HG02938 (cell line): ENCODE data around the gene TYW5.

ENCODE experiments used
- ATAC-seq: cut with Tn5 transposase; IDR thresholded peaks from one replicate; pipeline ENCODE4 v1.9.1; 2021; ENCODE audit warnings: mild to moderate bottlenecking, moderate library complexity; ENCODE audit not compliant: unreplicated experiment

The TYW5 gene, protein sequence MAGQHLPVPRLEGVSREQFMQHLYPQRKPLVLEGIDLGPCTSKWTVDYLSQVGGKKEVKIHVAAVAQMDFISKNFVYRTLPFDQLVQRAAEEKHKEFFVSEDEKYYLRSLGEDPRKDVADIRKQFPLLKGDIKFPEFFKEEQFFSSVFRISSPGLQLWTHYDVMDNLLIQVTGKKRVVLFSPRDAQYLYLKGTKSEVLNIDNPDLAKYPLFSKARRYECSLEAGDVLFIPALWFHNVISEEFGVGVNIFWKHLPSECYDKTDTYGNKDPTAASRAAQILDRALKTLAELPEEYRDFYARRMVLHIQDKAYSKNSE

DNA sequence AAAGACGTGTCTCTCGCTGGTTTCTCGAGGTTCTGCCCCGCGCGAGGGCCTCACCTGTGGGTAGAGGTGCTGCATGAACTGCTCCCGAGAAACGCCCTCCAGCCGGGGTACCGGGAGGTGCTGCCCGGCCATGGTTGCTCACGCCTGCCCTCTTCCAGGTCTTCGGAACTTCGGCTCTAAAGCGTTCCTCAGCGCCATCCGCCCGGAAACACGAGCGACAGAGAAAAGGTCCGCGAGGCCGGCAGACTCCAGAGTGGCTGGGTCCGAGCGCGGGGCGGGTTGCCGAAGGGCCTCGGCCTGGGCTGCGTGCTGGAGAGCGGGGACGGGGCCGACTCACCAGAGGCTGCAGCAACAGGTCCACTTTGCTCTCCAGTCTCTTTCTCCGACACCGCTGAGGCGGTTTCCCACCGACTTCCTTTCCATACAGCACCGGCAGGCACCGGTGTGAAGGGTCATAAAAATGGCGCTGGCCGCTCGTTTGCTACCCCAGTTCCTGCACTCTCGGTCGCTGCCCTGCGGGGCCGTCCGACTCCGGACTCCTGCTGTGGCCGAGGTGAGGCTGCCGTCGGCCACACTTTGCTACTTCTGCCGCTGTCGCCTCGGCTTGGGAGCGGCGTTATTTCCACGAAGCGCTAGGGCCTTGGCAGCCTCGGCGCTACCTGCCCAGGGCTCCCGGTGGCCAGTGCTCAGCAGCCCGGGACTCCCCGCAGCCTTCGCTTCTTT lies at the start of gene TYW5, which contains the start of gene MAIP1:
TYW5 (minus strand) TSS at position 153 of the 723 bp plus-strand sequence; CDS start at position 132, 21 bp downstream.
MAIP1 (plus strand) TSS at position 244 of the 723 bp plus-strand sequence; CDS start at position 461, 217 bp downstream.
- ATAC-seq: peak; percentile 78

- no peak for ATAC-seq
These were observed 48.2 kb upstream of the TYW5 start for GRCh38 chr2:200003444-200003843.

DNA sequence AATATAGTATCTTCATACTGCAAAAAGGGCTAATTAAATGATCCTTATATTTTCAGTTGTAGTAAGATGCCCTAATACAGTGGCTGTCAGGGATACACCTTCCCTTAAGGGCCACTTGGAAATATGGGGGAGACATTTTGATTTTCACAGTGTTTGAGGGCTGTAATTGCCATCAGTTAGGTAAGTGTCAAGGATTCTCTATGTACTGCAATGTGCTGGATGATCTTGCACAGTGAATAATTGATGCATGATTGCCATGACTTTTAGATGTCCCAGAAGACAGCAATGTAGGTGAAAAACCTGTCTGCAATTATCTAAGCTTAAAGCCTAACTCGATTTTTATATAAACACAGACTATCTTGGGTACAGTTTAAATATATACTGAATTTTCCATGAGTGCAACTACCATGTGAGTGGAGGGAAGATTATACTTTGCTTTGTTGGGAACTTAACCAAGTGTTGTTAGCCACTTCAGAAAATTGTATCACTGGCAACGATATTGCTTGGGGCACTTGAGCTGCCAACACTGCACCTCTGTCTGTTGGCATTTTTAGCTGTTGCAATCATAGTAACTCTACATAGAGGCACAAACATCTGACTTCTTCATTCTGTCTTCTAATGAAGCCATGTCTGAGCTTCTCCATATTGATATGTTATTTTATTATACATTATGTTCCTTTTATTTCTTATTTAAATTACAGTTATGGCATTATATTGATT lies 45.3 kb upstream of the TYW5 start:
- ATAC-seq: no peak

DNA sequence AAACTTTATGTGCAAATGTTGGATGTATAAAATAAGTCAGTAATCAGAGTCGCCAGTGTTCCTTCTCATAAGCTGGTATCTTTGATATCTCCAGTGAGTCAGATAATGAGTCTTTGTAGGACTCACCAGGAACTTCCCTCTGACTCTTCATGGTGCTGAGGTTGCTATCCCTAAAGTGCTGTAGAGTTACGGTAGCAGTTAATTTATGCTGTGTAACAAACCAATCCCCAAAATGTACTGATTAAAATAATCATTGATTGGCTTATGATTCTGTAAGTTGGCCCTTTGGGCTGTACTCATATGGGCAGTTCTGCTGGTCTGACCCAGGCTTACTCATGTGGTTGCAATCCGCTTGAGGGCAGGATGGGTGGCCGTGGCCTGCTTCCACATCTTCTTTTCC lies 43.9 kb upstream of the TYW5 start:
- ATAC-seq: no peak

DNA sequence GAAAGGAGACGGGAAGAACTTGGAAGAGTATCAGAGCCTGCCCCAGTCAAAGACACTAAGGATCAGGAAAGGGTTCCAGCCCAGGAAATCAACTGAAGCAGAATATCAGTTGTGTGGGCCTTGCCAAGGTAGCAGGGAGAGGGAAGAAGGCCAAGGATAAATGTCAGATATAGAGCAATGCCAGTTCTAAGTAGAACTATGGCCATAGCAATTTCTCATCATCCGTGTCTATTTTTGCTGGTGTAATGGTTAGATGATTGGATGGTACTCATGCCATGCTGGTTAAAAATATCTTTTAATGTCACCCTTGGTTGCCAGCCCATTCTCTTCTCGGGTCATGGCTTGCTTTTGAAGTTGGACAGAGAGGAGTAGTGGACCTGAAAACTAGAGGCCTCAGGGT lies 42.0 kb upstream of the TYW5 start:
- no peak for ATAC-seq

- no peak for ATAC-seq
These were observed 39.6 kb upstream of the TYW5 start for GRCh38 chr2:199994896-199995295.

DNA sequence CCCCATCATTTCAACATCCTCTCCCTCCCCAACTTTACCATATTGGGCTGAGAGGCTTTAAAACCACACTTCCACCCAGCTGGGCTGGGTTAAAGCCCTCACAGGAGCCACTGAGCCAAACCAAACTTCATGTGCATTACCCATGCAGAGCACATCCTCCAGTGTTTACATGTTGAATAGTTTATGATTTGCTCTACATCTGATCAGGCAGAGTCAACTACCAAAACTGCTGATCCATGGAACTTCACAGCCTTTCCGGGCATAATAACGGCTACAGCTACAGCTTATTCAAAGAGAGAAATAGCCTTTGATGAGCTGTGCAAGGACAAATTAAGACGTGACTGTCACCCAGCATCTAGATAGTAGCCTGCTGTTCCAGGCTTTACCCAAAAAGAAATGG lies 39.1 kb upstream of the TYW5 start:
- ATAC-seq: no peak

DNA sequence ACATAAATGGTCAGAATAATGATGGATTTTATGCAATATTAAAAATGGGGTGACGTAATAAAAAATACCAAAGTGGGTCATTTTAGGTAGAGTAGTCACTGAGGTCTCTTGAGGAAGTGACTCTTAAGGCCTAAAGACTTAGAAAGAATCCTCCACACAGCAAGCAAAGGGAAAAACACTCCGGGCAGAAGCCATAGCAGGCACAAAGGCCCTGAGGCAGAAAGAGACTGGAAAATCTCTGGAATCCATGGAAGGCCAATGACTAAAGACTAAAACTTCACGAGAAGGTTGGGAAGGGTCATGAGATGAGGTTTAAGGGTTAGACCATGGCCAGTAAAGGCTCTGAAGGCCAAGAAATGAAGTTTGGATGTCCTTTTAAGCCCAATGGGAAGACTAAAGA lies 37.0 kb upstream of the TYW5 start:
- ATAC-seq: no peak

GRCh38 chr2:199991691-199992090 lies 36.4 kb upstream of the TYW5 start:
- ATAC-seq: no peak

DNA sequence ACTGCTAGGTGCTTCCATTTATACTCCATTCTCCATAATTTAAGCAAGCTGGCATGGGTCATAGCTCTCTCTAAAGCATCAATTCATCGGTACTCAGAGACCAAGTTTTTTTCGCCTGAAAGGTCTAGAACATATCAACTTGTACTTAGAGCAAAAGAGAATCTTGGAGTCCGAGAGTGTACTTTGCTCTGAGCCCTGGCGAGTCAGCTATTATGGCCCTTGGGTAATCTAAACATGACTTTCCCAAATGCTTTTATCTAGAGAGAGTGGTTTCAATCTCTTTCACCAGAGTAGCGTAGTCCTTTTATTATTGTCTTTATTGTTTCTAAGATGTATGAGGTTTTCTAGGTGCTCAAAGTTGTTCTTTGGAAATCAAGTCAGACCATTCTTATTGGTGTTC lies 34.5 kb upstream of the TYW5 start:
- ATAC-seq: no peak

- no peak for ATAC-seq
These were observed 32.9 kb upstream of the TYW5 start for GRCh38 chr2:199988151-199988550.

GRCh38 chr2:199987586-199987985 lies 32.3 kb upstream of the TYW5 start:
- no peak for ATAC-seq

GRCh38 chr2:199985625-199986207 lies 30.4 kb upstream of the TYW5 start:
- ATAC-seq: peak; percentile 81

DNA sequence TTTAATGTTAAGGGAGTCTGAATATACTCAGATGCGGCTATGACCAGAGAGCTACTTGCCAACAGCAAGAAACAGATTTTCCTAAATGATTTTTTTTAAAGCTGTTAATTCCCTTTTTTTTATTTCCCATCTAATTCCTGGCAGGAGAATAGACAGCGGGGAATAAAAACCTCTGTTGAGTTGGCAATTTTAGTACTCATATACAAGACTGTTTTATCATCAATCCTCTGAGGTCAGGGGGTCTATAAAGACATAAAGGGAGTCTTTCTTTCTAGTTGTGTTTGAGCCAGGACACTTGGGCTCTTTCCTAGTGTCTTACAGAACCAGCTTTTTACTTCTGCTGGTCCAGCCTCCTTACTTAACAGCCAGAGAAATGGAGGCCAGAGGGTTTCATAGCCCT lies 29.5 kb upstream of the TYW5 start:
- no peak for ATAC-seq

GRCh38 chr2:199984159-199984558 lies 28.9 kb upstream of the TYW5 start:
- no peak for ATAC-seq

DNA sequence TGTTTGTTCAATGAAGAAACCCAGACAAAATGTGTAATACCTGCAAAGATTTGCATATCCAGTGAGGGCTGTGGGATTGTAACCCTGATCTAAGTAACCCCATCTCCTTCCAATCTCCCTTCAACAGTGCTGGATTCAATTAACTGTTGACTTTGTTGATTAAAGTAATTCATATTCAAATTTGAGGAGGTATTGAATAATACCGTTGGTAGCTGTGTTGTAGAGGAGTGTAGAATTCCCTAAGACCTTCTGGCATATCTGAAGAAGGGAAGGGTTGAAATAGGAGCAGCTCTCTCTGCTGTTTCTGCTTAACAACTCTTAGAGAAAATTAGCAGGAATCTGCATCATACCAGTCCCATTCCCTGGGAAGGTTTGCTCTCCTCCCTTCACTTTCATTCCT lies 28.2 kb upstream of the TYW5 start:
- ATAC-seq: no peak

GRCh38 chr2:199982126-199982843 lies 27.0 kb upstream of the TYW5 start:
- no peak for ATAC-seq

GRCh38 chr2:199979832-199980628 lies 24.7 kb upstream of the TYW5 start:
- peak; percentile 30 for ATAC-seq

DNA sequence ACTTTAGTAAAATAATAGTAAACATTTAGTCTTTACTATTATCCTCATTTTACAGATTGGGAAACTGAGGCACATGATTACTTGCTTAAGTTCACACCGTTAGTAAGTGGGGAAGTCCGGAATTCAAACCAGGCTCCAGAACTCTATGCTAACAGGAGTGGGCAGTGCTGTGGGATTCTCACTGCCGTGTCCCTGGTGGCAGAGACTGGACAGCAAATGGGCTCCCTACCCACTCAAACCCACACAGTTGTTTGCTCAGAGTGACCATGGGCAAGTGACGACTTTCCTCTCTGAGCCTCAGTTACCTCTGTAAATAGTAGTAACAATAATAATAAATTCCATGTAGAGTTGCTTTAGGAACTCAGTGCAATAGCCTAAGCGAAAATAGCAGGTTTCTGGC lies 24.1 kb upstream of the TYW5 start:
- ATAC-seq: no peak

GRCh38 chr2:199977984-199978415 lies 22.7 kb upstream of the TYW5 start:
- peak; percentile 87 for ATAC-seq
